HepG2 (cell line): ENCODE results near the gene MAPK8.

Experiments
- CTCF ChIP-seq: sonication (generic); formaldehyde crosslinking; IDR thresholded peaks from 2 replicates; pipeline ENCODE4 v1.5.0; 2020; ENCODE audit warnings: mild to moderate bottlenecking, missing genetic modification reagents, moderate library complexity
- FOXK2 ChIP-seq: fragments of 450-650 bp; IDR thresholded peaks from 2 replicates; pipeline ENCODE4 v1.6.1; 2016
- MAX ChIP-seq: IDR thresholded peaks from 2 replicates; pipeline ENCODE4 v1.6.1; 2012; ENCODE audit warnings: inconsistent platforms
- POLR2A ChIP-seq, 2 experiments: IDR thresholded peaks; 2 replicates each; pipeline ENCODE4 v1.6.1; 2011; ENCODE audit warnings: low read depth in 2 of 2, low read length in 2 of 2, mild to moderate bottlenecking in 1 of 2, moderate library complexity in 1 of 2; ENCODE audit not compliant: insufficient read depth in 1 of 2
- TGIF2 ChIP-seq: IDR thresholded peaks from 2 replicates; pipeline ENCODE4 v1.6.1; 2016; ENCODE audit warnings: control low read depth, missing compliant biosample characterization

GRCh38 chr10:48449501-48450232 is 143.2 kb downstream of the MAPK8 start:
- TF ChIP-seq POLR2A (IDR thresholded peaks at IDR 0.05; ENCODE audit: insufficient read depth in 1 of 2, low read depth in 2 of 2, low read length in 2 of 2) (no peak), CTCF (no peak), FOXK2 (no peak), MAX (no peak), TGIF2 (CRISPR knock-in tag) (no peak)
